GM23248 (cell line): ENCODE measurements around the gene B4GALT6. TPM values are rescaled to one million over a fixed set of nuclear protein-coding genes. Genes with fewer than 3 reads are reported as not detected.

ENCODE experiments used
- DNase-seq: peaks from one replicate; pipeline ENCODE4 v3.0.0-alpha.2; 2015
- H2AFZ ChIP-seq: fragments of 200-600 bp; sonication (generic); 2 replicates; pipeline ENCODE4 v1.6.1; 2016; ENCODE audit warnings: antibody characterized with exemption
- H3F3A ChIP-seq: fragments of 200-600 bp; sonication (generic); 2 replicates; pipeline ENCODE4 v1.6.1; 2016; ENCODE audit warnings: mild to moderate bottlenecking, antibody characterized with exemption, mixed run types; ENCODE audit not compliant: insufficient read depth
- H3K27ac ChIP-seq: fragments of 200-600 bp; sonication (generic); 2 replicates; pipeline ENCODE4 v1.5.1; 2016; ENCODE audit warnings: mild to moderate bottlenecking
- H3K27me3 ChIP-seq: fragments of 200-600 bp; sonication (generic); replicated peaks from 2 replicates; pipeline ENCODE4 v1.6.1; 2016; ENCODE audit warnings: mild to moderate bottlenecking; ENCODE audit not compliant: insufficient read depth
- H3K36me3 ChIP-seq: fragments of 200-600 bp; sonication (generic); 2 replicates; pipeline ENCODE4 v1.6.1; 2016; ENCODE audit warnings: low read depth, mild to moderate bottlenecking
- H3K4me1 ChIP-seq: fragments of 200-600 bp; sonication (generic); 2 replicates; pipeline ENCODE4 v1.6.1; 2016; ENCODE audit warnings: mild to moderate bottlenecking; ENCODE audit not compliant: insufficient read depth
- H3K4me2 ChIP-seq: fragments of 200-600 bp; sonication (generic); one replicate; pipeline ENCODE4 v1.6.1; 2016; ENCODE audit warnings: mild to moderate bottlenecking; ENCODE audit not compliant: unreplicated experiment
- H3K4me3 ChIP-seq: fragments of 200-600 bp; sonication (generic); 2 replicates; pipeline ENCODE4 v1.5.1; 2016; ENCODE audit warnings: mild to moderate bottlenecking
- H3K79me2 ChIP-seq: fragments of 200-600 bp; sonication (generic); 2 replicates; pipeline ENCODE4 v1.6.1; 2016; ENCODE audit warnings: mild to moderate bottlenecking; ENCODE audit not compliant: insufficient read depth
- H3K9ac ChIP-seq: fragments of 200-600 bp; sonication (generic); 2 replicates; pipeline ENCODE4 v1.6.1; 2016; ENCODE audit warnings: mild to moderate bottlenecking
- H3K9me2 ChIP-seq: fragments of 200-600 bp; sonication (generic); 2 replicates; pipeline ENCODE4 v1.6.1; 2016; ENCODE audit warnings: mixed run types, mild to moderate bottlenecking, moderate library complexity; ENCODE audit not compliant: insufficient read depth
- H3K9me3 ChIP-seq: fragments of 200-600 bp; sonication (generic); one replicate; pipeline ENCODE4 v1.6.1; 2017; ENCODE audit warnings: low read depth
- H4K20me1 ChIP-seq: fragments of 200-600 bp; sonication (generic); 2 replicates; pipeline ENCODE4 v1.6.0; 2016; ENCODE audit not compliant: insufficient read depth
- EZH2 ChIP-seq: fragments of 200-600 bp; sonication (generic); IDR thresholded peaks from 2 replicates; pipeline ENCODE4 v1.6.1; 2018; ENCODE audit warnings: antibody characterized with exemption, mild to moderate bottlenecking; ENCODE audit not compliant: insufficient read depth, poor library complexity, severe bottlenecking
- EZH2phosphoT487 ChIP-seq: fragments of 200-600 bp; sonication (generic); IDR thresholded peaks from 2 replicates; pipeline ENCODE4 v1.6.1; 2018; ENCODE audit warnings: antibody characterized with exemption, moderate library complexity, mild to moderate bottlenecking, low read depth; ENCODE audit not compliant: insufficient read depth
- WGBS, 2 experiments: methylation state at CpG; one replicate each; pipeline ENCODE4 v1.1.6; 2015 to 2017; ENCODE audit warnings: low lambda C conversion rate in 2 of 2, low coverage in 1 of 2; ENCODE audit errors: missing lambda C conversion rate in 2 of 2; 5-methylcytosine and 5-hydroxymethylcytosine counted together
- in situ Hi-C: fragments of 300-500 bp; cut with MboI; formaldehyde crosslinking; loops from 2 replicates; pipeline ENCODE4 v1.15.0; 2020
- polyA plus RNA-seq: library from polyadenylated mRNA; unstranded; fragments of >200 nt; fragmentation: Nextera tagmentation; extraction: Ambion mirVana; gene quantifications from 2 replicates; pipeline ENCODE4 v1.2.1, GENCODE V29; 2016
- total RNA-seq: library from RNA; depleted of rRNA; stranded (reverse); fragments of >200 nt; shearing (Covaris generic); gene quantifications from 2 replicates; pipeline ENCODE4 v1.2.3, GENCODE V29; 2014

Gene B4GALT6
- total and polyA plus RNA-seq, 2 experiments from 2014 or later: 1.2 to 2.4 TPM

DNA sequence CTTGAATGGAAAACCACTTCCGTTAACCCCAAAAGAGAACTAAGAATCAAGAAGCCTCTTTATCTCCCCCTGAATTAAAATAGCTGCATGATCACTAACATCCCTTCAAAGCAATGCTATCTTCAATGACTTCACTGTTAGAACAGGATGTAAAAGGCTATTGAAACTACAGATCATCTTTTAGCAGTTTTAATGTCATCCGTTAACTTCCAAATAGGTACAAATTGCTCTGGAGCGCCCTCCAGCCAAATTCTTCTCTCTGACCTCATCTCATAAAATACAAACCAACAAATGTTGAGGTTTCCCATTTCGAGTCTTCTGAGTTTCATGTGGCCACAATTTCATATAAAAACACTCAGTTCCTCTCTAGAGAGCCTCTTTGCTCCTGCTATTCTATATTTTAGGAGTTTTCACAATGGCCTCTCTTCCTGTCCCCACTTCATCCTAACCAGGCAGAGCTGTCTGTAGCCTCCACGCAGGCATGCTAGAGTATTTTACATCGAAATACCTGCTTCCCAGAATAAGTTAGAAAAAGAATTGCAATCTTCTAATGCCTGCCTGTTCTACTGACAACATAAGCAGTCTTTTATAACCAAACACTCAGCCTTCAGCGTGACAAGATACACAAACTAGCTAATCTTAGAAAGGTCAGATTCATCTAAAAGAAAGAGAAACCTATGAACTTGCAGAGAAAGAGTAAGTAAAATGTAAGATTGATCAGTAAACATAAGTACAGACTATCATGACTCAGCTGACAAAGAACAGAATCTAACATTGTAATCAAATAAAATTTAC is 37.9 kb downstream of the B4GALT6 start:
- no peak for DNase-seq
- Histone ChIP-seq H3F3A (peaks cover 10% of the 10 kb centered on the region; the same call in 1 of the 2 replicates), H3K9ac (no peak overlapping the region), H3K4me2 (no peak overlapping the region), H3K36me3 (no peaks in the 10 kb centered on the region), H3K27ac (no peak overlapping the region), H3K9me2 (no peaks in the 10 kb centered on the region), H3K79me2 (no peaks in the 10 kb centered on the region), H3K27me3 (no peaks in the 10 kb centered on the region), H3K9me3 (no peaks in the 10 kb centered on the region), H2AFZ (no peak overlapping the region), H4K20me1 (no peaks in the 10 kb centered on the region), H3K4me3 (no peak overlapping the region), H3K4me1 (peaks cover 29% of the 10 kb centered on the region)
- no peak for TF ChIP-seq EZH2
- TF ChIP-seq EZH2phosphoT487: no peak
- in situ Hi-C loops: no loop called here
- 76 to 84% methylated on average over 7 of the region's 7 CpGs for WGBS, 2 experiments

DNA sequence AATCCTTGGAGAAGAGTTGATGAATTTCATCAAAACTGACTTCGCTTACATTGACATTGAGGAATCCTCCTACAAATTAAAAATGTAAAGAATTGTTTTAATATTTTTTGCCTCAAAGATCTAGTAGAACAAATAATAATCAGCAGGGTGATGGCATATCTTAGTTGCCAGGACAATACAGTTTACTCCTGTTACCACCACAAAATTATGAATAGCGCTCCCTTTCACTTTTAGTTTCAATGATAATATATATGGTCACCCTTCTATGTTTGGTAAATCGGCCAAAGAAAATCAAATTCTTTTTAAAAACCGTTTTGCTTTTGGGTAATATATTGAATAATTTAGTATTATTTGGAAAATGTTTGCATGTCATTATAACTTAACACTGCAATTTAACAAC is 39.0 kb downstream of the B4GALT6 start:
- peaks cover 29% of the 10 kb centered on the region for H3K4me1 ChIP-seq
- WGBS, 2 experiments: 87 to 90% methylated on average over 4 of the region's 4 CpGs
- no peak for TF ChIP-seq EZH2phosphoT487
- no peak for TF ChIP-seq EZH2
- H3K27ac ChIP-seq: no peak overlapping the region
- no peak overlapping the region for H3K4me3 ChIP-seq
- H3K4me2 ChIP-seq: no peak overlapping the region
- no peaks in the 10 kb centered on the region for H3K9me2 ChIP-seq
- peaks cover 10% of the 10 kb centered on the region; the same call in 1 of the 2 replicates for H3F3A ChIP-seq
- no peaks in the 10 kb centered on the region for H3K36me3 ChIP-seq
- H2AFZ ChIP-seq: no peak overlapping the region
- no peaks in the 10 kb centered on the region for H3K79me2 ChIP-seq
- DNase-seq: no peak
- no peaks in the 10 kb centered on the region for H3K27me3 ChIP-seq
- in situ Hi-C loops: no loop called here
- no peaks in the 10 kb centered on the region for H3K9me3 ChIP-seq
- no peak overlapping the region for H3K9ac ChIP-seq
- no peaks in the 10 kb centered on the region for H4K20me1 ChIP-seq

DNA sequence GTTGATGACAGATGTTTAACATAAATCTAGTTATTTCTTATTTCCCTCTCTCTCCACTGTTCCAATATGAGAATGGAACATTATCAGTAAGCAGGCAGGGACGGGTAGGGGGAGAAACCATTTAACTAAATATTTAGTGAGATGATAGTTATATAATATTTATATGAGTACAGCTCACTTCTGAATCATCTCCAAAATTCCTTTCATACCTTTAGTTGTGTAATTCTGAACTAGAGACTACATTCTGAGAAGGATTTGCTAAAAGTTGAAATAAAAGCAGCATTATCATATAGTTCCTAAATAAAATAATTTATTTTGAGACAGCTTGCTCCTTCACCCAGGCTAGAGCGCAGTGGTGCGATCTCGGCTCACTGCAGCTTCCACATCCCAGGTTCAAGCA is 41.4 kb downstream of the B4GALT6 start:
- TF ChIP-seq EZH2phosphoT487: no peak
- no peak for TF ChIP-seq EZH2
- Histone ChIP-seq H4K20me1 (no peaks in the 10 kb centered on the region), H3K4me2 (peak overlapping the region; percentile 32), H3K27ac (no peak overlapping the region), H3K79me2 (no peaks in the 10 kb centered on the region), H3K9ac (no peak overlapping the region), H3K4me1 (peaks cover 15% of the 10 kb centered on the region), H3K27me3 (no peaks in the 10 kb centered on the region), H3K9me2 (no peaks in the 10 kb centered on the region), H2AFZ (peak overlapping the region; percentile 26; the same call in 1 of the 2 replicates), H3K36me3 (no peaks in the 10 kb centered on the region; the same call in 1 of the 2 replicates), H3K4me3 (no peak overlapping the region), H3K9me3 (no peaks in the 10 kb centered on the region), H3F3A (no peaks in the 10 kb centered on the region)
- in situ Hi-C loops: no loop called here
- peak; percentile 53 for DNase-seq
- WGBS, 2 experiments: 85 to 87% methylated on average over 4 of the region's 4 CpGs

DNA sequence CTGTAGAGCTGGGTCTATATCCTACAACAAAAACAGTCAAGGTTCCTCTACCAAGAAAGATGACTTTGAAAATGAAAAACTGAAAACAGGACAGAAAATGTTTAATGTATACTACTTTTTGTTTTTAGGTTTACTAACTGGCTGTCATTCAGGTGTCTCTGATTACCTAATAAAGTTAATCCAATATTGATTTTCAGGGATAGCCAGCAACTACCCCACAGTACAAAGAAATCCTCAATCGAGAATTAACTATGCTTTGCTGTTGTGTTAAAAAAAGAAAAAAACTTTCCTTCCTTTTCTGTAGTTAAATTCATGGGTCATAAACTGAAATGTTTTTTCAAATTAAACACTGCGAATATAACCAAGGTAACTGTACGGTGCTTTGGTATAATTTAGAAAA is 46.9 kb downstream of the B4GALT6 start:
- in situ Hi-C loops: no loop called here
- Histone ChIP-seq H3K36me3 (no peaks in the 10 kb centered on the region; the same call in 1 of the 2 replicates), H3K4me3 (no peak overlapping the region), H3F3A (no peaks in the 10 kb centered on the region), H3K79me2 (no peaks in the 10 kb centered on the region), H2AFZ (no peak overlapping the region), H3K4me2 (no peak overlapping the region), H3K4me1 (no peaks in the 10 kb centered on the region), H4K20me1 (no peaks in the 10 kb centered on the region), H3K27me3 (no peaks in the 10 kb centered on the region), H3K9me3 (no peaks in the 10 kb centered on the region), H3K27ac (no peak overlapping the region), H3K9me2 (no peaks in the 10 kb centered on the region; the same call in 1 of the 2 replicates), H3K9ac (no peak overlapping the region)
- no peak for TF ChIP-seq EZH2
- no peak for TF ChIP-seq EZH2phosphoT487
- WGBS, 2 experiments: 88 to 89% methylated on average over 3 of the region's 3 CpGs
- DNase-seq: no peak

DNA sequence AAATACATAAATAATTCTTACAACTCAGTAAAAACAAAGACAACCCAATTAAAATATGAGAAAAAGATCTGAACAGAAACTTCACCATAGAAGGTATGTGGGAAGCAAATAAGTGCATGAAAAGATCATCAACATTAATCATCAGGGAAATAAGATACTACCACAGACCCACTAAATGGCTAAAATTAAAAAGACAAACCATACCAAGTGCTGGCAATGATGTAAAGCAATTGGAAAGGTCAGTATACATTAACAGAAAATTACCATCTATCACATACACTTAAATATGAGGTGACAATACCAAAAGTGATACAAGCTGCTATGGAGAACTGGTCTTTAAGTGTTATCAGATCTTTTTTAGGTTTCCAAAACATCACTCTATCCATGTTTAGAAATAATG is 48.0 kb downstream of the B4GALT6 start:
- Histone ChIP-seq H3K36me3 (no peaks in the 10 kb centered on the region; the same call in 1 of the 2 replicates), H3K9ac (no peak overlapping the region)
- in situ Hi-C loops: no loop called here

More for the DNA sequence above, 48.0 kb downstream of the B4GALT6 start:
- TF ChIP-seq EZH2phosphoT487: no peak
- TF ChIP-seq EZH2: no peak
- no peak overlapping the region for H3K27ac ChIP-seq
- H3K4me3 ChIP-seq: no peak overlapping the region
- no peaks in the 10 kb centered on the region for H3F3A ChIP-seq
- no peaks in the 10 kb centered on the region for H3K9me3 ChIP-seq
- DNase-seq: no peak
- no peak overlapping the region for H2AFZ ChIP-seq
- H4K20me1 ChIP-seq: no peaks in the 10 kb centered on the region
- no peaks in the 10 kb centered on the region; the same call in 1 of the 2 replicates for H3K9me2 ChIP-seq
- no peak overlapping the region for H3K4me2 ChIP-seq
- no peaks in the 10 kb centered on the region for H3K27me3 ChIP-seq
- no peaks in the 10 kb centered on the region for H3K4me1 ChIP-seq
- H3K79me2 ChIP-seq: no peaks in the 10 kb centered on the region
